Peyer's patch (tissue), 4 donors: ENCODE results near the gene PRKACG. TPM values are rescaled to one million over a fixed set of nuclear protein-coding genes. Genes with fewer than 3 reads are reported as not detected.

Source experiments
- DNase-seq, 3 donors: peaks; one replicate each; pipeline ENCODE4 v3.0.0-alpha.2; 2017 to 2019
- H3K27ac ChIP-seq, 4 donors: fragments of 200-600 bp; sonication (generic); one replicate each; pipeline ENCODE4 v1.5.1; 2016 to 2019
- H3K27me3 ChIP-seq, 2 donors: fragments of 200-600 bp; sonication (generic); one replicate each; pipeline ENCODE4 v1.5.1; 2019
- H3K36me3 ChIP-seq, 3 donors: fragments of 200-600 bp; sonication (generic); one replicate each; pipeline ENCODE4 v1.5.1; 2016 to 2019
- H3K4me1 ChIP-seq, 4 donors: fragments of 200-600 bp; sonication (generic); one replicate each; pipeline ENCODE4 v1.5.1; 2016 to 2019
- H3K4me3 ChIP-seq, 4 donors: fragments of 200-600 bp; sonication (generic); 1 replicate in 3 of 4; 2 replicates in 1 of 4; pipeline ENCODE4 v1.5.1; 2016 to 2019; ENCODE audit warnings: mild to moderate bottlenecking in 1 of 4
- H3K9me3 ChIP-seq, 4 donors: fragments of 200-600 bp; sonication (generic); one replicate each; pipeline ENCODE4 v1.5.1; 2016 to 2019; ENCODE audit warnings: mild to moderate bottlenecking in 1 of 4
- POLR2A ChIP-seq, 2 donors: fragments of 450-650 bp; IDR thresholded peaks; one replicate each; pipeline ENCODE4 v1.5.1; 2017; ENCODE audit warnings: antibody characterized with exemption in 2 of 2, mild to moderate bottlenecking in 2 of 2, moderate library complexity in 2 of 2
- total RNA-seq, 4 donors: library from RNA; depleted of rRNA; stranded (reverse); fragments of >200 nt; gene quantifications; one replicate each; pipeline ENCODE4 v1.1.0, GENCODE V29; 2016
- TF ChIP-seq, protein P1 (sequence below), 6 experiments: fragments of 450-650 bp in 4 of 6; fragments of 200-600 bp in 2 of 6; sonication (generic) in 1 of 6; IDR thresholded peaks; one replicate each; pipeline ENCODE4 v1.5.1; 2017 to 2019; ENCODE audit warnings: antibody characterized with exemption in 6 of 6, mild to moderate bottlenecking in 3 of 6, moderate library complexity in 1 of 6

Gene PRKACG
- total RNA-seq, 4 donors from 2014 or later: not detected

DNA sequence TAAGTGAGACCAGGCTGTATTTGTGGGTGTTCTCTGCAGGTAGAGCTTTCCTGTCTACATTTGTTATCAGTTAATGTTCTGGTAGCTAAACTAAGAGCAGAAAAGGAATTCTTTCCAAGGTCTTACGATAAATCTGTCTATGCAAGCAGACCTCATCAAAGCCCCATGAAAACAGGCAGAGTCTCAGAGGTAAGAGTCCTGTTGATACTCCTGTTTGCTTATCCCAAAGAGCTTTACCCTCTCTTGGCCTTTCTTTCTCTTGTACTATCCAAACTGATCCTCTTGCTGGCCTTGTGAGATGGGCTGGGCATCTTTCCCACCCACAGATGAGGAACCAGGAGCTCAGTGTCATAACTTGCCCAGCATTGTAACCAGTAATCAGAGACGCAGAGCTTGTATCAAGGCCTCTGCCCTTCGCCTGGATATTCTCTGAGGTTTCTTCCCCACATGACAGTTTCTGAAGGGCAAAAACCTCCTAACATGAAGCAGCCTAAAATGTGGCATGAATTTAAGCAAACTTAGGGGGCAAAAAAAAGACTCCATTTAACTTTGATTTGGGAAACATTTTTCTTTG, 33.5 kb downstream of the PRKACG start:
- Histone ChIP-seq H3K9me3 (no peaks in the 10 kb centered on the region), H3K27me3 (no peaks in the 10 kb centered on the region), H3K4me1 (peaks cover 0 to 14% (median 4%) of the 10 kb centered on the region in 4 donors), H3K4me3 (no peak overlapping the region), H3K27ac (peak overlapping the region in 1 of 4 donors; percentile 14), H3K36me3 (no peaks in the 10 kb centered on the region)
- no peak for TF ChIP-seq POLR2A (IDR thresholded peaks at IDR 0.05)
- TF ChIP-seq, protein P1, sequence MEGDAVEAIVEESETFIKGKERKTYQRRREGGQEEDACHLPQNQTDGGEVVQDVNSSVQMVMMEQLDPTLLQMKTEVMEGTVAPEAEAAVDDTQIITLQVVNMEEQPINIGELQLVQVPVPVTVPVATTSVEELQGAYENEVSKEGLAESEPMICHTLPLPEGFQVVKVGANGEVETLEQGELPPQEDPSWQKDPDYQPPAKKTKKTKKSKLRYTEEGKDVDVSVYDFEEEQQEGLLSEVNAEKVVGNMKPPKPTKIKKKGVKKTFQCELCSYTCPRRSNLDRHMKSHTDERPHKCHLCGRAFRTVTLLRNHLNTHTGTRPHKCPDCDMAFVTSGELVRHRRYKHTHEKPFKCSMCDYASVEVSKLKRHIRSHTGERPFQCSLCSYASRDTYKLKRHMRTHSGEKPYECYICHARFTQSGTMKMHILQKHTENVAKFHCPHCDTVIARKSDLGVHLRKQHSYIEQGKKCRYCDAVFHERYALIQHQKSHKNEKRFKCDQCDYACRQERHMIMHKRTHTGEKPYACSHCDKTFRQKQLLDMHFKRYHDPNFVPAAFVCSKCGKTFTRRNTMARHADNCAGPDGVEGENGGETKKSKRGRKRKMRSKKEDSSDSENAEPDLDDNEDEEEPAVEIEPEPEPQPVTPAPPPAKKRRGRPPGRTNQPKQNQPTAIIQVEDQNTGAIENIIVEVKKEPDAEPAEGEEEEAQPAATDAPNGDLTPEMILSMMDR (IDR thresholded peaks at IDR 0.05): no peak
- DNase-seq: no peak

DNA sequence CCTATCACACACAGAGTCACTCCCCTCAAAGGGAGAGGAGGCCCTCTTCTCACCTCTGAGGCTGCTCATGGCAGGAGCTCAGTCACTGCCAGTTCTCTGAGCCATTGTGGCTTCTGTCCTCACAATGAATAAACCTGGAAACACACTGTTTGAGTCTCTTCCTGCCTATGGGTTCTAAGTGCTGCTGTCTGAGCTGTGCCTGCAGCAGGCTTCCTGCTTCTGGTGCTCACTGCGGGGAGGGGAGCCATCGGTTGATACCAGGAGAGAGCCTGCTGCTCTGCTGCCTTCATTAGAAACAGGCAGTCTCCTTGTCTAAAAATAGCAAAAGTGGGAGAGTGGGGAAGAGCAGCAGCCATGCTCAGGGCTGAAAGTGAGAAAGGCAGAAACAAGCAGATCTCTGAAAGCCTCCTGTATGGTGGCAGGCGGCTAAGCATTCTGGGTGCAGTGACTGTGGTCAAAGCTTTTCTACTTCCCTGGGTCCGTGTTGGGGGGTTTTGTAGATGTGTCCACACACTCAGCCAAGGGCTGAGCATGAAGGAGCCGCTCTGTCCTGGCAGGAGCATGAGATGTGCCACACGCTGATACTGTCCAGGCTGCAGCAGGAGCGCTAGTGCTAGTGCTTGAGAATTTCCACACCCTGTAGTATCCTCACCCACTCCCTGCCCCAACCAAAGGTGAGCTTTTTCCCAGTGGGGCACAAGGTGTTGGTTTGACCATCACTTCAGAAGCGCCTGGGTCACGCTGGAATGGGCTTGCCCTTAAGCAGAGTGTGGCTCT, 34.2 kb downstream of the PRKACG start:
- Histone ChIP-seq H3K4me1 (peaks cover 0 to 19% (median 4%) of the 10 kb centered on the region in 4 donors), H3K9me3 (no peaks in the 10 kb centered on the region), H3K27me3 (no peaks in the 10 kb centered on the region), H3K27ac (peak overlapping the region in 2 of 4 donors; percentile 1 to 14), H3K4me3 (no peak overlapping the region), H3K36me3 (no peaks in the 10 kb centered on the region)
- TF ChIP-seq POLR2A (IDR thresholded peaks at IDR 0.05): no peak
- TF ChIP-seq, protein P1 (IDR thresholded peaks at IDR 0.05): no peak
- no peak for DNase-seq

DNA sequence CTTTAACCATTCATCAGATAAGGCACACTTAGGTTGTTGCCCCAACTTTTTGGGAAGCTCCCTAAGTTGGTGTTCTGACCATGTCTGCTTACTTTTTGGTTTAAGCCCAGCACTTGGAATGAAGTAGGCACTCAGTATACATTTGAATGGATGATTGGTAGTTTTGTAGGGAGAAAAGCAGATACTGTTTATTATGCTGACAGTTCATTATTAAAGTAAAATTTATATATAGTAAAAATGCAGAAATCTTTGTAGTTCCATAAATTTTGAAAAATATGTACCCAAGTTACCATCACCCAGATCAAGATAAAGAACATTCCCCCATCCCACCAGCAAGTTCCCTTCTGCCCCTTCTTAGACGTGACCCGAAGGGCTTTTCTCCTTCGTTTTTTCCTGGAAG, 35.4 kb downstream of the PRKACG start:
- Histone ChIP-seq H3K27me3 (no peaks in the 10 kb centered on the region), H3K9me3 (no peaks in the 10 kb centered on the region), H3K27ac (no peak overlapping the region), H3K36me3 (no peaks in the 10 kb centered on the region), H3K4me3 (no peak overlapping the region), H3K4me1 (peaks cover 0 to 20% (median 4%) of the 10 kb centered on the region in 4 donors)
- TF ChIP-seq, protein P1 (IDR thresholded peaks at IDR 0.05): no peak
- TF ChIP-seq POLR2A (IDR thresholded peaks at IDR 0.05): no peak
- DNase-seq: no peak

DNA sequence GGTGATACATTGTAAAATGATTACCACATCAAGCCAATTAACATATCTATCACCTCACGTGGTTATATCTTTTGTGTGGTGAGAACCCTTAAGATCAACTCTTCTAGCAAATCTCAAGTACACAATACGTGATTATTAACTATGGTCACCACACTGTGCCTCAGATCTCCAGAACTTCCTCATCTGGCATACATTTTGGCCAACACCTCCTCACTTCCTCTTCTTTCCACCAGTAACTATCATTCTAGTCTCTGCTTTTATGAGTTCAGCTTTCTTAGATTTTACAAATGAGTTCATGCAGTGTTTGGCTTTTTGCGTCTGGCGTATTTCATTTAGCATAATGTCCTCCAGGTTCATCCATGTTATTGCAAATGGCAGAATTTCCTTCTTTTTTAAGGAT, 35.8 kb downstream of the PRKACG start:
- Histone ChIP-seq H3K9me3 (no peaks in the 10 kb centered on the region), H3K27me3 (no peaks in the 10 kb centered on the region), H3K27ac (no peak overlapping the region), H3K4me3 (no peak overlapping the region), H3K4me1 (peaks cover 0 to 20% (median 4%) of the 10 kb centered on the region in 4 donors), H3K36me3 (no peaks in the 10 kb centered on the region)
- no peak for TF ChIP-seq POLR2A (IDR thresholded peaks at IDR 0.05)
- TF ChIP-seq, protein P1 (IDR thresholded peaks at IDR 0.05): no peak
- no peak for DNase-seq

DNA sequence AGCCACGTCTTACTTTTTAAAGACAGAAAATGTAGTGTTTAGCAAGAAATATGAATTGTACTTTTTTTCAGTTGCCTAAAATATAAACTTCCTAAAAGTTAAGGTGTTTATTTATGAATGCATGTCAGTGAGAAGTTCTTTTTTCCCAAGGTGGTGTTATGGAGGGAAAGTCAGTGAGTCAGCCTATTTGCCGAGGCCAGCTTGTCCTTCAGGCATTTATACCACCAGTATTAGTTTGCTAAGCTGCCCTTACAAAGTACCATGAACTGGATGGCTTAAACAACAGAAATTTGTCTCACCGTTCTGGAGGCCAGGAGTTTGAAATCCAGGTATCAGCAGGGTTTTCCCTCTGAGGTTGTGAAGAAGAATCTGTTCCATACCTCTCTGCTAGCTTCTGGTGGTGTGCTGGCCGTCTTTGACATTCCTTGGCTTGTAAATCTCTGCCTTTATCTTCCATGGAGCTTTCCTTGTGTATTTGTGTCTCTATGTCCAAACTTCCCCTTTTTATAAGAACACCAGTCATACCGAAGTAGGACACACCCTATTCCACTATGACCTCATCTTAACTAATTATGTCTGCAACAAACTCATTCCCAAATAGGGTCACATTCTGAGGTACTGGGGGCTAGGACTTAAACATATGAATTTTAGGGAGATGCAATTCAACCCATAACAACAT, 38.4 kb downstream of the PRKACG start:
- Histone ChIP-seq H3K27ac (no peak overlapping the region), H3K4me3 (no peak overlapping the region), H3K9me3 (no peaks in the 10 kb centered on the region), H3K27me3 (no peaks in the 10 kb centered on the region), H3K36me3 (no peaks in the 10 kb centered on the region), H3K4me1 (peaks cover 0 to 17% (median 0%) of the 10 kb centered on the region in 4 donors)
- TF ChIP-seq, protein P1 (IDR thresholded peaks at IDR 0.05): no peak
- no peak for TF ChIP-seq POLR2A (IDR thresholded peaks at IDR 0.05)
- DNase-seq: no peak
